ENCODE data around the gene FN3K.

FN3K gene

GRCh38 chr17:82794781-82795482 lies 59.5 kb downstream of the FN3K start:
- no peak for DNase-seq

- no peak for DNase-seq
Measured at GRCh38 chr17:82795615-82796014, 60.2 kb downstream of the FN3K start.

DNA sequence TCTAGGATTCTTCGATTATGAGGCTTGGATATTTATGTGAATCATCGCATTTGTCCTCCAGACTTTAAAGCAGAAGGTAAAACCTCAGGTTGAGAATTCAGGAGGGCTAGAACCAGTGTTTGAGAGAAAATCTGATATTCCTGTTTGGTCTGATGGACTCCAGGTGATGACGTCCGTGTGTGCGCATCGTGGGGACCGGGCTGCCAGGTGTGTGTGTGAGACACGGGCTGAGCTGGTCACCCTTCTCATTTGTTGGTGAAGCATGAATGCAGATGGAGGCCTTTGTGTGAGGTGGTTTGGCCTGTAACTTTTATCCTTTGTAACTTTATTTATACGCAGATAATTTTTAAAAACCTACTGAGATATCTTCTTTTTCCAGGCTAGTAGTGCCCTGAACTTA lies 61.6 kb downstream of the FN3K start:
- no peak for DNase-seq

DNA sequence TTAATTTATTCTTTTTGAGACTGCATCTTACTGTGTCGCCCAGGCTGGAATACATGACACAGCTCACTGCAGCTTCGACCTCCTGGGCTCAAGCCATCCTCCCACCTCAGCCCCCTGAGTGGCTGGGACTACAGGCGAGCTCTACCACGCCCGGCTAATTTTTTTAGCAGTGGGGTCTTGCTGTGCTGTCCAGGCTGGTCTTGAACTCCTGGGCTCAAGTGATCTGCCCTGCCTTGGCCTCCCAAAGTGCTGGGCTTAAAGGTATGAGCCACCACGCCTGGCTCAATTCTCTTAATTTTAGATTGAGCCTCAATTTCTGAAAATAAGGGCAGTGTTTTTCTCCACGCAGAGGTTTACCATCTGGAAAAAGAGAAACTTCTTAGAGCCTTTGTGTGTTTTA lies 63.3 kb downstream of the FN3K start:
- DNase-seq = no peak

DNA sequence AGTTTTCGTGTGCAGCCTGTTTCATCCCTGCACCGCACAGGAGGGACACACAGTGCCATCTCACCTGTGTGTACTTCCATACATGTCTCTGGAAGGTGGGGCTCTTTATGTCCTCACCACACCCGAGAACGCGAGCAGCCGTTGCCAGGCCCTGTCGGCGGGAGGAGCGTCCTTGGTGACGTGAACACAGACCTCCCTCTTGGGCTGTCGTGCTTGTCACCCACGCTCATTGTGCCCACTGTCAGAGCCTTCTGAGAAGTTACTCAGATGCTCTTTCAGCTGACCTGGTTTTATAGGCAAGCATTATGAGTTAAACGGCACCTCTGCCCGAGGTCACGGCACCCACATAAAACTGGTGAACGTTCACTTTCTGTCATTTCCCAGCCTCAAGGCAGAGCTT lies 64.2 kb downstream of the FN3K start:
- DNase-seq = no peak
